Adrenal gland (tissue), 12 donors: Measurements from ENCODE around the gene FCN1. TPM values are rescaled to one million over a fixed set of nuclear protein-coding genes. Genes with fewer than 3 reads are reported as not detected.

ENCODE experiments used
- DNase-seq, 7 donors: peaks; one replicate each; pipeline ENCODE4 v3.0.0-alpha.2; 2019 to 2020
- H3K27ac ChIP-seq, 5 donors: fragments of 200-600 bp; sonication (generic) in 4 of 5; 1 replicate in 3 of 5; 2 replicates in 2 of 5; pipeline versions ENCODE4 v1.5.1 to v1.8.0; 2016 to 2020; ENCODE audit warnings: mild to moderate bottlenecking in 1 of 5
- H3K27me3 ChIP-seq: fragments of 200-600 bp; 2 replicates; pipeline ENCODE4 v1.8.0; 2021
- H3K36me3 ChIP-seq, 2 donors: fragments of 200-600 bp; replicated peaks in 1 of 2; 1 replicate in 1 of 2; 2 replicates in 1 of 2; pipeline versions ENCODE4 v1.5.1 to v1.8.0; 2018 to 2022
- H3K4me1 ChIP-seq, 2 donors: fragments of 200-600 bp; replicated peaks in 1 of 2; 1 replicate in 1 of 2; 2 replicates in 1 of 2; pipeline versions ENCODE4 v1.5.1 to v1.8.0; 2018 to 2021
- H3K4me3 ChIP-seq, 4 donors: fragments of 200-600 bp; sonication (generic) in 3 of 4; one replicate each; pipeline ENCODE4 v1.5.1; 2016 to 2018
- H3K9me3 ChIP-seq, 3 donors: fragments of 200-600 bp; sonication (generic) in 1 of 3; replicated peaks in 1 of 3; 1 replicate in 2 of 3; 2 replicates in 1 of 3; pipeline versions ENCODE4 v1.5.1 to v1.8.0; 2016 to 2021
- CTCF ChIP-seq, 6 experiments: fragments of 450-650 bp in 4 of 6; fragments of 200-600 bp in 2 of 6; sonication (generic) in 1 of 6; IDR thresholded peaks; 1 replicate in 5 of 6; 2 replicates in 1 of 6; pipeline versions ENCODE4 v1.5.1 to v1.8.0; 2016 to 2021; ENCODE audit warnings: antibody characterized with exemption in 6 of 6, mild to moderate bottlenecking in 2 of 6, moderate library complexity in 1 of 6
- POLR2A ChIP-seq, 2 donors: fragments of 450-650 bp; IDR thresholded peaks; one replicate each; pipeline ENCODE4 v1.6.1; 2017; ENCODE audit warnings: antibody characterized with exemption in 2 of 2, mild to moderate bottlenecking in 2 of 2, moderate library complexity in 1 of 2
- WGBS, 4 donors: extraction: QIAGEN DNeasy Blood & Tissue Kit in 2 of 4; methylation state at CpG; one replicate each; pipeline versions ENCODE4 v1.1.5 to v1.1.7; 2013 to 2017; 5-methylcytosine and 5-hydroxymethylcytosine counted together
- intact Hi-C, 2 donors: fragments of 100-400 bp; cut with DNase I; formaldehyde crosslinking; loops; one replicate each; pipeline versions ENCODE4 v1.14.1 to v1.15.0; 2022 to 2023
- polyA plus RNA-seq, 3 donors: library from polyadenylated mRNA; stranded (reverse); fragments of 200-250 nt in 2 of 3; fragments of 350-450 nt in 1 of 3; fragmentation: Illumina TruSeq in 1 of 3; extraction: RNeasy Lipid Tissue Mini Kit (QIAGEN cat#74804) in 1 of 3; gene quantifications; one replicate each; pipeline ENCODE4 v1.2.3, GENCODE V29; 2013 to 2014
- total RNA-seq, 9 donors: library from RNA; depleted of rRNA in 4 of 9; stranded (reverse); fragments of >200 nt in 4 of 9; fragments of 120-200 nt in 1 of 9; fragmentation: NEBNext Ultra II Directional in 1 of 9; extraction: Animal tissue kit (Norgen Biotek cat#: 25700) in 1 of 9; gene quantifications; one replicate each; pipeline versions ENCODE4 v1.1.0 to v1.2.4, GENCODE V29; 2013 to 2023
- donor health status: healthy with polysubstance abuse.
- donor health status: Bipolar disorder and iron deficiency.
- donor health status: DM: yes; HTN: yes; CAD: no.
- donor health status: DM: no; HTN: no; CAD: no.
- donor health status: DM: no; HTN: no; CAD: no.
- donor health status: DM: yes; HTN: yes; CAD: no.

FCN1 gene
- total and polyA plus RNA-seq, 12 donors = 0.57 to 7.0 (median 2.4) TPM; not detected in 1

GRCh38 chr9:134863941-134864820, 53.5 kb downstream of the FCN1 start:
- Histone ChIP-seq H3K4me1 (peaks cover 0 to 22% of the 10 kb centered on the region in 2 donors), H3K4me3 (no peak overlapping the region), H3K9me3 (no peaks in the 10 kb centered on the region), H3K36me3 (no peaks in the 10 kb centered on the region), H3K27me3 (no peaks in the 10 kb centered on the region), H3K27ac (peak overlapping the region in 1 of 5 donors; percentile 69)
- intact Hi-C loops = no loop called here
- no peak for TF ChIP-seq CTCF (IDR thresholded peaks at IDR 0.05)
- no peak for TF ChIP-seq POLR2A (IDR thresholded peaks at IDR 0.05)
- DNase-seq = peak; percentile 21 to 80 (median 59)
- 66 to 75% (median 70%) methylated on average over 12 to 28 of the region's 28 CpGs for WGBS, 4 donors

- intact Hi-C loops = no loop called here
- WGBS, 4 donors = 74 to 98% (median 84%) methylated on average over 12 to 16 of the region's 16 CpGs
- no peaks in the 10 kb centered on the region for H3K9me3 ChIP-seq
- peak overlapping the region in 1 of 5 donors; percentile 69 for H3K27ac ChIP-seq
- no peak overlapping the region for H3K4me3 ChIP-seq
- H3K4me1 ChIP-seq = peaks cover 5 to 28% of the 10 kb centered on the region in 2 donors
- DNase-seq = peak in 5 of 7 donors; percentile 3 to 86 (median 10)
- TF ChIP-seq CTCF (IDR thresholded peaks at IDR 0.05) (no peak), POLR2A (IDR thresholded peaks at IDR 0.05) (no peak)
- H3K27me3 ChIP-seq = no peaks in the 10 kb centered on the region
- H3K36me3 ChIP-seq = no peaks in the 10 kb centered on the region
Measured at GRCh38 chr9:134863306-134863902, 54.3 kb downstream of the FCN1 start.

GRCh38 chr9:134861595-134862334, 55.9 kb downstream of the FCN1 start:
- no peak for TF ChIP-seq CTCF (IDR thresholded peaks at IDR 0.05)
- TF ChIP-seq POLR2A (IDR thresholded peaks at IDR 0.05) = no peak
- Histone ChIP-seq H3K4me3 (no peak overlapping the region), H3K9me3 (no peaks in the 10 kb centered on the region), H3K27me3 (no peaks in the 10 kb centered on the region), H3K36me3 (no peaks in the 10 kb centered on the region), H3K4me1 (peaks cover 7 to 33% of the 10 kb centered on the region in 2 donors), H3K27ac (no peak overlapping the region)
- intact Hi-C loops = no loop called here
- 76 to 86% (median 84%) methylated on average over 16 to 17 of the region's 17 CpGs for WGBS, 4 donors
- DNase-seq = peak in 4 of 7 donors; percentile 11 to 14 (median 13)

GRCh38 chr9:134860510-134860909, 57.2 kb downstream of the FCN1 start:
- Histone ChIP-seq H3K27me3 (no peaks in the 10 kb centered on the region), H3K27ac (peak overlapping the region in 4 of 5 donors; percentile 22 to 69 (median 54)), H3K4me3 (peak overlapping the region in 1 of 4 donors; percentile 36), H3K9me3 (no peaks in the 10 kb centered on the region), H3K4me1 (peaks cover 7 to 33% of the 10 kb centered on the region in 2 donors), H3K36me3 (no peaks in the 10 kb centered on the region)
- WGBS, 4 donors = 29 to 46% (median 31%) methylated on average over 13 of the region's 13 CpGs
- intact Hi-C loops = no loop called here
- no peak for TF ChIP-seq CTCF (IDR thresholded peaks at IDR 0.05)
- TF ChIP-seq POLR2A (IDR thresholded peaks at IDR 0.05) = peak in 1 of 2 donors; percentile 21
- DNase-seq = peak; percentile 31 to 76 (median 69)
